Activated CD8-positive, alpha-beta memory T cell treated with anti-CD3 and anti-CD28 coated beads, Interleukin-2, amount 50 U/mL, for 4 hours (primary cell): ENCODE results near the gene CCL13.

Experiments used
- DNase-seq: peaks from one replicate; pipeline ENCODE4 v3.0.0-alpha.2; 2020

Gene CCL13

GRCh38 chr17:34386697-34387550, 30.6 kb downstream of the CCL13 start:
- DNase-seq: no peak

- DNase-seq: no peak
Observed at GRCh38 chr17:34387566-34387965, 31.3 kb downstream of the CCL13 start.

- DNase-seq: no peak
Observed at GRCh38 chr17:34389126-34389750, 33.0 kb downstream of the CCL13 start.

- no peak for DNase-seq
Observed at GRCh38 chr17:34390649-34391048, 34.4 kb downstream of the CCL13 start.

GRCh38 chr17:34391241-34391640, 35.0 kb downstream of the CCL13 start:
- DNase-seq: no peak

GRCh38 chr17:34393401-34393800, 37.1 kb downstream of the CCL13 start:
- no peak for DNase-seq

- no peak for DNase-seq
Observed at GRCh38 chr17:34397265-34397664, 41.0 kb downstream of the CCL13 start.

GRCh38 chr17:34398990-34399389, 42.7 kb downstream of the CCL13 start:
- no peak for DNase-seq

- DNase-seq: no peak
Observed at GRCh38 chr17:34399725-34400124, 43.4 kb downstream of the CCL13 start.

GRCh38 chr17:34400301-34400931, 44.1 kb downstream of the CCL13 start:
- no peak for DNase-seq

GRCh38 chr17:34401165-34401564, 44.9 kb downstream of the CCL13 start:
- DNase-seq: no peak

GRCh38 chr17:34403006-34403405, 46.7 kb downstream of the CCL13 start:
- DNase-seq: no peak

- no peak for DNase-seq
Observed at GRCh38 chr17:34406226-34406625, 49.9 kb downstream of the CCL13 start.
